ENCODE measurements around the gene POU6F2.

Gene POU6F2

DNA sequence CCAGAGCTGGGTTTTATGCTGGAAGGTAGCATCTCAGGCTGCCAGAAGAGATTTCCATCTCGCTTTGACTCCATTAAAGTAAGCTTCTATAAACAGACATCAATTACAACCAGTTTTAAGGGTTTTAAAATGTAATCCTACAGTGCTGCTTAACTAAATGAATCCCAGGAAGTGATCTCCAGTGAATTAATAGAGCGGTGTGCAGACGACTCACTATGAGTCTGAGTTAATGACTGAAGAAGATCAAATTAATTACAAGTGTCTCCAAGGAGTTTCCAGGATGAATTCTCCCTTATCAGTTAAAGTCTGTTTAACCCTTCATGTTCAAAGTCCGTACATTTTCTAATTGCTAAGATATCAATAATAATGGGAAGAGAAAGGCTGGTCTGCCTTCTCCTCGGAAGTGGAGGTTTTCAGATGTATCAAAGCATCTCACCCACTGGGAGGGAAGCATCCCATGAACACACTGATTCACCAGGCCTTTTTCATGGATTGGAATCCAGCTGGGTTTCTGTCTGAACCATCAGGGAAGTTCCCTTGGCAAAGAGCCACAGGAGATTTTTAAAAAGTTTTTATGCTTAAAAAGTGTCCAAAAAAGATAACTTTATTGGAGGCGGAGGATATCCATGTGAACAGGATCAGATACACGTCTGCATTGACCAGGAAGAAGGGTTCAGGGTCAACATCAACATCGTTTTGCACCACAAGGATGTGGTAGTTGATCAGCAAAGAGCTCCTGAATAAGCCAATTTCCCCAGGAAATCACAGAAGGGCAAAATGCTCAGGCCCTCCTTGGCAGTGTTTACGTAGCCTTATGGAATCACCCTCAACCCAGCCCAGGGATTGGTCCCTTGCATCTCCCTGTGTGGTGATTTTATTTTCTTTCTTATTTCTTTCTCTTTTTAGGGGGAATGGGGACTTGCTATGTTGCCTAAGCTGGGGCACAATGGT is 288.2 kb downstream of the POU6F2 start:
- DNase-seq = no peak

DNA sequence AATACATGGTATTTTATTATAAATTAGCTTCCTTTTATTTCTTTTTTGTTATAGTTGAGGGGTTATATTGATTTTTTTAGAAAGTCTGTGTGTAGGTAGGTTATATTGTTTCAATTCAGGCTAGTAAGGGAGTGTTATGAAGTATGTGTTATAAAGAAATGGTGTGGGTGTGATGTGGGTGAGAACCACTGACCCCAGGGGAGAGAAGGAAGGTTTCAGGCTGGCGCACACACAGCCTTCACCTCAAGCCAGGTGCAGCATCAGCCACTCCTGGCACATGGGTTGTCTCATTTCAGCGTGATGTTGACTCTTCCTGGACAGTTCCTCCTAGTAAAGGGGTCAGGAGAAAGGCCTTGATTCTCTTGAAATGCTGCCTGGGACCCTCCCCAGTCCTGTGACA is 291.3 kb downstream of the POU6F2 start:
- no peak for DNase-seq

DNA sequence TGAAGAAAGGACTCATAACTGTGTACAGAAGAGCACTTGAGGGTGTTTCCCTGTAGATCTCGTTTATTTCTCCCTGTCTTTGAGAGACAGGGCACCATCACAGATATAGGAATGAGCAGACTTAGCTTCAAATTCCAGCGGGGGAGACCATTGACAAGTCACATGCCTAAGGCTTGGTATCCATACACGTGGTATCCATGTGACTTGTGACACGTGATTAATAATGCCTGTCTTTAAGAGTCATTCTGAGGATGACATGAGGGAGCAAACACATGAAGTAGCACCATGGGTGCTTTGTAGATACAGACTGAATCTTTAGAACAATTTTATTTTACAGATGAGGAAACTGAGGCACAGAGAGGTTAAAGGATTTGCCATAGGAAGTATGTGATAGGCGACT is 292.3 kb downstream of the POU6F2 start:
- DNase-seq = no peak

DNA sequence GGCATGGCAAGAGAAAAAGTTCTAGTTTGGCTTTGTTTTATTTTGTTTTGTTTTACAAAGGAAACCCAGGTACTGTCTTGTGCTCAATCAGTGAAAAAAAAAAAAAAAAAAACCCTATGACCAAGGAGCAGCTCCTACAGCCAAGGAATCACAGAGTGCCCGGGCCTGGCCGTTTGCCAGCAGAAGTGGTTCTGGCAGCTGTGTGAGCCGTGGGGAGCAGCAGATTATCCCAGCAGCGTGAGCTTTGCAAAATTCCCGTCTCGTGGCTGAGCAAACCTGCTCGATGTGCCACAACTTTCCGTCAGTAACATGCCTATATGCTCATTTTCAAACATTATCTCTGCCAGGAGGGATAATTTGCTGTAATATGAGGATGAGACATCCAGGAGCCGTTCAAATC is 293.7 kb downstream of the POU6F2 start:
- no peak for DNase-seq

DNA sequence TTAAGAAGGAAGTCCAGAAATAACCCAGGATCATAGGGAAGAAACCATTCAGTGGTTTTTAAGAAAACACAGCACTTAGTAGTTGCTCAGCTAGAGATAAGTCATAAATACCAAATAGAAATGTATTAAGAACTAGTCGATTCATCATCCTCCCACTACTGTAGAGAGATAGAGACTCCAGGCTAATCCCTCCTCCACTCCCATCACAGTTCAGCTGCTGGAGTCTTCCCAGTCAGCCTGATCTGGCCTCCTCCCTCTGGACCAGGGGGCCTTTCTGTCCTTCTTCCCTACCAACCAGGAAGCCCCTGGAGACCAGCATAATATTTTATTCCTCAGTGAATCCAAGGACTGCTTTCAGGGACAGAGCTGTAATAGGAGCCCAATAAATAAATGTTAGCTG is 294.4 kb downstream of the POU6F2 start:
- no peak for DNase-seq

DNA sequence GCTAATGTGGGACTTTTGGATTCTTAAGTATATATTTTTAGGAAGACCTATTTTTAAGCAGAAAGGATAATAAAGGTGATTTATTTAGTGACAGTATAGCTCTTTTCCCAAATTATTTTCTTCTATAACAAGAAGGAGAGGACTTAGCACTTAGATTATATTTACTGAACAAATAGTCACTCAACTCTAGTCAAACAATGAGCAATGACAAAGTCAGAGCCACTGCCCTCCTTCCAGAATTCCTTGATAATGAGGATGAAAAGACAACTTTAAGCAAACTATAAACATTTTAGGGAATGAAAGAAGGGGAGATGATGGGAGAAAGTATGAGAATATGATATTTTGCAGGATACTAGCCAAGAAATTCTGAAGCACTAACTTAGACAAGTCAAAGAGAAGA is 295.0 kb downstream of the POU6F2 start:
- no peak for DNase-seq

DNA sequence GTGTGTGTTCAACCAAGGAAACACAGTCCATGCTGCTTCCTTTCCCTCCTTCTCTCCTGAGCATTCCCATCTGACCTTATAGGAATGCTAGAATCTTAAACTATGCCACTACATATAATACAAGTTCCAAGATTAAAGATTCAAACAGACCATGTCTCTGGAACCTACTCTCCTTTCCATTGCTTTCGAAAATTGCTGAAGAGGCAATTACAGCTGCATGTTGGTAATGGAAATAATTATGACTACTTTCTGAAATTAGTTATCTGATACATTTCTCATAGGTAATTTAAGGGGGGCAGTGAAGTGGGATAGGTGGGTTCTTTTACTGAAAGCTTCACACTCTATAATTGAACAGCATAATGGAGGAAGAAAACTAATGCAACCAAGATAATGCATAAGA is 302.6 kb downstream of the POU6F2 start:
- no peak for DNase-seq

DNA sequence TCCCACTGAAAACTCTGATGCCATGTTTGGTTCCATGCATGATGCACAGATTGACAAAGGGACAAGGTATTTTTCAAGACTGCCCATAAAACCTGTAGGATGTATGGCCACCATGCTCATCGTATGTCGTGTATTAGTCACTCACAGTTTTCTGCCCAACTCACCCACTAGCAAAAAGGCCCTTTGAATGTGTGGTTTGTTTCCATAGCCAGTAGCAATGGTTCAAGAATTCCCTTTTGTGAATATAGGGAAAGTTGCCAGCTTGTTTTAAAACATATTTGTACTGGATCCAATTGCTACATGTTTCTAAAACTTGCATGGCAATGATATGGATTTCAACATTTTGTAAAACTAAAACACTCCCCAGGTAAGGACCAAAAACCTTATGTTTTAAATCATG is 307.5 kb downstream of the POU6F2 start:
- DNase-seq = no peak

DNA sequence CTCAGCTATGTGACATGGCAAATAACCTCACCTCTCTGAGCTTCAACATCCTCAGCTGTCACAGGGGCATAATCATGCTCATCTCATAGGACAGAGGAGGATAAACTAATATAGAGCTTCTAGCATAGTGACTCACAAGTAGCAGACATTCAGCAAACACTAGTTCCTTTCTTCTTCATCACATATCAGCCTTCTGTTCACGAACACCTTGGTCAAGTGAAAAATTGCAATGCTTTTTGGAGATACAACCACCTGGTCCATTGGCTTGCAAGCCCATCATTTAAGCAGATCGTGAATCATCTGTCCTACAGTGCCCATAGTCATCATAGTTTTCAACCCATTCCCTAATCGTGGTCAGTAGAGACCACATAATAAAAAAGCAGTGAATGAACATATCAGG is 310.6 kb downstream of the POU6F2 start:
- no peak for DNase-seq

DNA sequence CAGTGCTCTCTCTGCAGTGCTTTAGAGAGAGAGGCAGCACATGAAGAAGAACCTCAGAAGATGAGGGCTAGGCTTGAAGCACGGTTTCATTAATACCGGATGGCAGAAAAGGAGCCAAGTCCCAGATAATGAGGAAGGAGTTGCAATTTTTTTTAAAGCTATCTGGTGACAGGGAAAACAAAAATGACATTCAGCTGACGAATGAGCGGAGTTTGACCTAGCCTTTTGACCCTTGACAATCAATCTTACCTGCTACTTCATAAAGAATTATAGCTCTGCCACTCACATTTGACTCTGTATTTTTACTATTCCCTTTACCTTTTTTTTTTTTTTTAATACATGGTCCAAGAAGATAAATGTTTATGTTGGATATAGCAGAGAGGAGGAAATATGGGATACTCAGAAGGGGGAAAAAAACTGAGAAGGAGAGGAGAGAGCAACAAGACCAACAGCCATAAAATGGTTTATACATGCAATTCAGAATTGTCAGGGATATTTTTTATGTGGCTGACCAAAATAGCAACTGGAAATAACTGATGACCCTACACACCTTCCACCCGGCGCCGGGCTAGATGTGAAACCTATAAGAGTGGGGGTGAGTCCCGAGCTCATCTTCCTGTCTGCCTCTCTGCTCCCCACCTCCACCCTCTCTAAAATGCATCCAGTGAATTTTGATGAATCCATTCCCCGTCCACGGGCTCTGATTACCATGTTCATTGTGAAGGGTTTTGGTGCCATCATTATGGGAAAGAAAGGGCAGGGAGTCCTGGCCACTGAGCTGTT is 314.1 kb downstream of the POU6F2 start:
- DNase-seq = no peak

DNA sequence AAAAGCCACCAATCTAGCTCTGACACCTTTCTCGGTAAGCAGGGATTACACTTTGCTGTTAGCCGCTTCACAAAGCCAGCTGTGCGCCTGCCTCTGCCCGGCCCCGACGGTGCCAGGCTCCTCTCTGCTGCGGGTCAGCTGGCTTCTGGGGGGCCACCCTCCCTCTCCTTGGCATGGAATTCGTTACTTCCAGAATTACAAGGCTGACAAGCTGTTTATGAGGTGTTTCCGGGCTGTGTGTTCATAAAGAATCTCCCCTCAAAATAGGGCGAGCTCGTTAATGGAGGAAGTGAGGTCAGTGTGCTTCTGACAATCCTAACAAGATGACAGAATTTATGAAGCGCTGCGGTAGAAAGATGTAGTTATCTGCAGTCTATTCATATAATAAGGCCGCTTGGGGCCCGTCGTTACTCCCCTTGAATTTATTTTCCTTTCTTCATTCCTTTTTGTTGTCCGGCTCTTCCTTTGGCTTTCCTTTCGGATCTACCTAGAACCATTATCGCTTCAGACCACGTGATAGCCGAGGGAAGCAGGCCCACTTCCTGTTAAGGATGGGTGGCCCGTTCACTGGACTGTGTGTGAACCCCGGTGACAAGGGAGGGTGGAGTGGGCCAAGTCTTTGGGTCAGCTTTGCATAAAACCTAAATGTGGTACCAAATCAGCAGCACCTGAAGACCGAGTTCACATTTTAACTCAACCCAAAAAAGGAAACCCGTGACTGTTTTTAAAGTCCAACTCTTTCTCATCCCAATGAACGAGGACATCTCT is 315.5 kb downstream of the POU6F2 start:
- no peak for DNase-seq

DNA sequence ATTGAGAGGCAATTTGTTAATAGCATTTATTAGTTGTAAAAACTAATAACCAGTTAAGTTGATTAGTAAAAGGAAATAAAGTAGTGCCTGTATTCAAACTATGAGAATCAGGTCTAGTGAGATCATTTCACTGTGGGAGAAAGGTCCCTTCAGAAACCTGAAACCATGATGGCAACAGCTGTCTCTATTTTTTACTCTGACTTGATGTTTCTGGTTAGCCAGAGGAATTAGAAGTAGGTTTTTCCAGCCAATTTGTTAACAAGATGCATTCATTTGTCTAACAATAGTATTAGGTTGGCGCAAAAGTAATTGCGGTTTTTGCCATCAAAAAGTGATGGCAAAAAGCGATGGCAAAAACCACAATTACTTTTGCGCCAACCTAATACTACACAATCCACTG is 316.3 kb downstream of the POU6F2 start:
- DNase-seq = no peak

DNA sequence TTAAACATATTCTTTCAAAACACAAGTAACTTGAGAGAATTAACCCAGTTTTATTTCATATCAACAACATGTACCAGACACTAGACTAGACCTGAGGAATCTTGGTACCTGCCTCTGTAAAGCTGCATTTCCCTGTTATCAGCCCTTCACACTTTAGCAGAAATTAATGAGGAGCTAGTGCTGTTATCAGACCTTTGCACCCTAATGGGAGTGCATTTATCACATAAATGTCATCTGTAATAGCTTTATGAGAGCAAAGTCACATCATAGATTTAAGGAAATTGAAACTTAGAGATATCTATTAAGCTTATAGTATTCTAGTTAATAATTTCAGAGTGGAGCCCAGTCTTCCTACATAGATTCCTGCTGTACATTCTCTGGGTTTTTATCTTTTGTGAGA is 318.1 kb downstream of the POU6F2 start:
- DNase-seq = no peak

DNA sequence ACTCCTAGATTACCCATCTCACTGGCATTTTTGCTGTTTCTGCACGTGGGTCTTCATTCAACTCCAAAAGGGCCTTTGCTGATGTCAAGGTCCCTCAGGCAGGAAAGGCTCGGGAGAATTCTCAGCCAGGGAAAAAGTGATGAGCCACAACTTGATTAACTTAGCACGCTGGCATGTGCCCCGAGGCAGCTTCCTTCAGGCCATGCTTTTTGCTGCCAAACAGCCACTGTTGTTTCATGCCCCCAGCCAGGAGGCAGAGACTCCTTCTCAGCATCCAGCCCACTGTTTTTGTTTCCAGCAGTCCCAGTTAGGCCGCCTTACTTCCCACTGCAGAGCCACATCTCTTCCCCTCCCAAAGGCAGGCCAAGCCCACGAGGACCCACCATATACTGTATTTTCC is 322.0 kb downstream of the POU6F2 start:
- no peak for DNase-seq

DNA sequence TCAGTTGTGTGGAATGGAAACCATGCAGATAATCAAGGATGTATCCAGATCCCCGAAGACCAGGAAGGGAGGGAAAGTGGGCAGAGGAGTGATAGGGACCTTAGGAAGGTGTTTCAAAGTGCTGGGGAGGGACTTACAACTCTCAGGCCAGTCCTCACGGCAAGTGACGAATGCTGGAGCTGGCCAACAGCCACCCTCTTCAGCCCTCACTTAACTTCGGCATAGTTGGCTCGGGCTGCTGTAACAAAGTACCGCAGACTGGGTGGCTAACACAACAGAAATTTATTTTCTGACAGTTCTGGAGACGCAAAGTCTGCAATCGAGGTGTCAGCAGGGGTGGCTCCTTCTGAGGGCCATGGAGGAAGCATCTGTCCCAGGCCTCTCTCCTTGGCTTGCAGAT is 322.6 kb downstream of the POU6F2 start:
- no peak for DNase-seq

DNA sequence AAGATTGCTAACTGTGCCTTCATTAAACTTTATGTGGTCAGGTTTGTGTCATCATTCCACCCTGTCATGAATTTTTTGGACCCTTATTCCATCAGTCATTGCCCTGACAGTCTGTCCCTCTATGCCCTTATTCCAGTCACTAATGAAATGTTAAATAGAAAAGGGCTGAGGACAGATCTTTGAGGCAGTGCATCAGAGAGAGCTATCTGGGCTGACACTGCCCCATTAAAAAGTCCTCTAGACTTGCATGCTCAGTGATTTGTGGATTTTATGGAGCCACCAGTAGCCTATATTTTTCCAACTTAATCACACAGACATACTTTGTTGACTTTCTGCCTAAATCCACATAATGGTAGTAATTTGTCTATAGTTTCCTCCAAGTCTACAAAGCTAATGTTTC is 323.8 kb downstream of the POU6F2 start:
- no peak for DNase-seq

DNA sequence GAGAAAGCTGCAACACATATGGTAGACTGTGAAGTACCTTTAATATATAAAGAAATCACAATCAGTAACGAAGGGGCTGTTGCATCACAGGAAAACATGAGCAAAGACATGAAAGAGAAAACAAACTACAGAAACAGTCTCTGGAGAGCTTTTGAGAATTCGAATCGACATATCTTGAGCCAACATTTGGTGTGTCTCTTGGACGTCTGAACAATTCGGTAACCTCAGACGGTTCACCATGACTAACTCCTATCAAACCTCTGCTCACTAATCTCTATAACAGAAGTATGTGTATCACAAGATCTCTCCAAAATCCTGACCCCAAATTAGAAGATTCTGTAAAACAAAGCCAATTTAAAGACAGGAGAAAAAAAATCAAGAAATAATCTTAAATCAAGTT is 326.5 kb downstream of the POU6F2 start:
- no peak for DNase-seq

DNA sequence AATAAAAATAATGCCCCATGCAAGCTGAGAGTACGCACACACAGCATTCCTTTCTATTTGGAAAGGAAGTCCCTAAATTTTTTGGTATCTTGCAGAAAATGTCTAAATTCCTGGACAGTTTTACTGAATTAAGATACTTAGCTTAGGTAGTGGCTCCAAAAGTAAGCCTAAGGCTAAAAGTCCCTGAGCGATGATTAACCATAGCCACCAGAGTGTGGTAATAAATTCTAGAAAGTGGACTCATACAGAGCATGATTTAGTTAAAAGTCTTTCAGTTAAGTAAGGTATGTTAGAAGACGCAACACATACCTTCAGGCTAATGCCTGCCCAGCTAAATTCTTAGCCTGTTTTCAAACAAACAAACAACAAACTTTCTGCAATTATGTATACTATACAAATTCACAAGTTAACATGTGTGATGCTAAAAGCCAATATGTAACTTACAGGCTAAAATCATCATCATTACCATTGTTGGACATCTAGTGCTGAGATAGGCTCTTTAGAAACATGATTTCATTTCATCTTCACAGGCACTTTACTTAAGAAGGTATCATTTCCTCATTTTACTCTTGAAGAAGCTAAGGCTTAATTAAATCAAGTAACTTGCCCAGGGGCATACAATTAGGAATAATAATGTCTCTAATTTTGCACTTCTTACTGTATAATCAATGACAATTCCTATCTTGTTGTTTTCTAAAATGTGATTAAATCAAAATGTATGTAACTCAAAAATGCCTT is 327.1 kb downstream of the POU6F2 start:
- DNase-seq = no peak

DNA sequence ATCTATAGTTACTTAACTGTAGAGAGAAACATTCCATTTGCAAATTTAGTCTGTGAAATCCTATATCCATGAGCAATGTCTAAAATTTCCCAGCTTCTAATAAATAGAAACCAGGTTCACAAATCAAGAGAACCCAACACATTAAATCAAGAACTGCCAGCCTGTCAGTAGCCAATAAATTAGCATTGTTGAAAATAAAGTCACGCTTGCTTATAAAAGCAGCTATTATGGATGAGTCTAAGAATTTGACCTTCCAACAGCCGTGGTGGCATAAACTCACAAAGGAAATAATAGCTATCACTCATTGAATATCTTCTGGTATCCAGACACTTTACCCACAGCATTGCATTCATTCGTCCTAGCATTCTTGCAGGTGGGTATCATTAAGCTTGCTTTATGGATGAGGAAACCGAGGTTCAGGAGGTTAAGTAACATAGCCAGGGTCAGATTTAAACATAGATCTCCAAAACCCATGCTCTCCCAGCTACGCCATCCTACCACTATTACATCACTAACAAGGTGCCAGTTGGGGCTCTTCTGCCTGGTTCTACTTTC is 328.4 kb downstream of the POU6F2 start:
- no peak for DNase-seq

DNA sequence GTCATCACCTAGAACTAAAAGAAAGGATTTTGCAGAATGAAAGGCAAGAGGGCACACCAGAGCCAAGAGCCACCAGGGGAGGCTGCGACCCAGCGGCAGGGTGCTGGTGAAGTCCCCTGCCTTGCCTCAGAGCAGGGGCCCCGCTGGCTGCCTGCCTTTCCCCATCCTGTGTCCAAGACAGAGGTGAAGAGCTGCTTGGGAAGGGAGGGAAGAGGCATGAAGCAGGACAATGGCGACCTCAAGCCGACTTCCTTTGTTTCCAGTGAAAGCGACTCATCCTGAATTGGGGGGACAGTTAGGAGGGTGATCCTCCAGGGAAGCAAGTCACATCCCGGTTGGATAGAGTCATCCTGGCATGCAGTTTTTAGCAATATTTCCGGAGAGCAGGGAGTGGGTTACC is 333.0 kb downstream of the POU6F2 start:
- no peak for DNase-seq

DNA sequence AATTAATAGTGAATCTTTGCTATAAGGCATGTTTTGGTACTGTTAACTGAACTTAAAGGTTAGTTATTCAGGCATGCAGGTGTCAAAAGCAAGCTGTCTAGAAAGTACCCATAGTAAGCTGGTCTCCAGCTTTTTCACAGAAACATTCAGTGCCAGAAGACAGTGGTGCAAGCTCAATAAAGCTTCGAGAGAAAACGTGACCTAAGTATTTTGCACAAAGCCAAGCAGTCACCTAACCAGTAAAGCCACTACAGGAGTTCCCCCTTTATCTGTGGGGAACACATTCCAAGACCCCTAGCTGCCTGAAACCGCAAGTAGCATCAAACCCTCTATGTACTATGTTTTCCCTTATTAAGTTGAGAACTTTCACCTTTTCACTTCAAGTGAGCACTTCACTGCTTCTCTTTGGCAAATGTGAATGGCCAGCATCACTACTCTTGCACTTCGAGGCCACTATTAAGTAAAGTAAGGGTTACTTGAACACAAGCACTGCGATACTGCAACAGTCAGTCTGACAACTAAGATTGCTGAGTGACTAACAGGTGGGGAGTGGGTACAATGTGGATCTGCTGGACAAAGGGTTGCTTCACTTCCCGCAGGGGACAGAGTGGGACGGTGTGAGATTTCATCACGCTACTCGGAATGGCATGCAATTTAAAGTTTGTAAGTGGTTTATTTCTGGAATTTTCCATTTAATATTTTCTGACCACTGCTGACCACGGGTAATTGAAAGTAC is 334.7 kb downstream of the POU6F2 start:
- no peak for DNase-seq

DNA sequence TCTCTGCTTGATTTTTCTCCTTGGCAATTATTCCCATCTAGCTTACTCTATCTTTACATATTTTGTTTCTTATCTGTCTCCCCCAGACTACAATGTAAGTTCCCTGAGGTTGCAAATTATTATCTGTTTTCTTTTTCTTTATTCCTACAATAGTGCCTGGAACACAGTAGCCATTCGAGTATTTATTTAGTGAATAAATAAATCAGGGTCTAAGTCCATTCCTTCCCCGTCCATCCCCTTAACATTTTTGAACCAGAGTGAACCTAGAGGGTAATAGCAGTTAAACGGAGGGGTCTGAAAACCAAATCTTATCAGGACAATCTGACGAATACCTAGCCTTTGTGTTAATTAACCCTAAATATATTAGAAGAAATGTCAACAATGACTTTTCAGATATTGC is 335.7 kb downstream of the POU6F2 start:
- DNase-seq = no peak
